Ovary (tissue), 3 donors: ENCODE data around the gene MCTP1.

Source experiments
- CTCF ChIP-seq, 3 donors: fragments of 450-650 bp in 2 of 3; fragments of 200-600 bp in 1 of 3; IDR thresholded peaks; one replicate each; pipeline versions ENCODE4 v1.5.1 to v1.8.0; 2016 to 2022; ENCODE audit warnings: antibody characterized with exemption in 3 of 3, mild to moderate bottlenecking in 1 of 3
- EP300 ChIP-seq: sonication (generic); formaldehyde crosslinking; IDR thresholded peaks from one replicate; pipeline ENCODE4 v1.6.1; 2017; ENCODE audit warnings: antibody characterized with exemption
- donor health status: DM: no; HTN: no; CAD: no.

GRCh38 chr5:94779684-94780083 is 505.2 kb downstream of the MCTP1 start:
- TF ChIP-seq EP300 (no peak), CTCF (IDR thresholded peaks at IDR 0.05) (no peak)
